Caco-2 (cell line): Measurements from ENCODE around the gene ELMO2. TPM values are rescaled to one million over a fixed set of nuclear protein-coding genes. Genes with fewer than 3 reads are reported as not detected.

Experiments used
- BruUV-seq: library from RNA; stranded (reverse); fragments of 400-500 nt; replicated peaks from 2 replicates; lab custom pipeline; 2021; lab: Mats Ljungman, UMichigan
- CTCF ChIA-PET: fragments of 300-600 bp; sonication (Branson Sonifier 250); formaldehyde crosslinking; loops from one replicate; lab custom pipeline; 2022; ENCODE audit warnings: antibody characterized with exemption; lab: Charles Lee
- POLR2A ChIA-PET: fragments of 300-600 bp; sonication (Branson Sonifier 250); formaldehyde crosslinking; loops from one replicate; lab custom pipeline; 2022; ENCODE audit warnings: antibody characterized with exemption; lab: Charles Lee
- DNase-seq, 2 experiments: peaks; one replicate each; pipeline versions ENCODE4 v3.0.0 to v3.0.0-alpha.2; 2020 to 2022
- H3K27me3 ChIP-seq: replicated peaks from 2 replicates; pipeline ENCODE4 v1.6.0; 2011; ENCODE audit warnings: low read length; ENCODE audit not compliant: control insufficient read depth, insufficient read depth
- H3K36me3 ChIP-seq: 2 replicates; pipeline ENCODE4 v1.5.1; 2011; ENCODE audit warnings: low read length; ENCODE audit not compliant: control insufficient read depth, insufficient read depth
- H3K4me1 ChIP-seq: fragments of 250-450 bp; sonication (Bioruptor Pico); 2 replicates; pipeline ENCODE4 v1.5.1; 2020; ENCODE audit warnings: mild to moderate bottlenecking
- H3K4me3 ChIP-seq: 2 replicates; pipeline ENCODE4 v1.5.1; 2011; ENCODE audit warnings: low read depth, mild to moderate bottlenecking, control low read depth, low read length
- H3K9me3 ChIP-seq: fragments of 250-450 bp; sonication (Bioruptor Pico); 2 replicates; pipeline ENCODE4 v1.5.1; 2020; ENCODE audit warnings: mild to moderate bottlenecking, moderate library complexity
- H3K27ac Mint-ChIP-seq: one replicate; pipeline ENCODE4 v1.8.0; 2022; ENCODE audit warnings: mixed read lengths; ENCODE audit not compliant: unreplicated experiment
- H3K27me3 Mint-ChIP-seq: one replicate; pipeline ENCODE4 v1.8.0; 2022; ENCODE audit warnings: mixed read lengths; ENCODE audit not compliant: insufficient read depth, unreplicated experiment
- H3K36me3 Mint-ChIP-seq: one replicate; pipeline ENCODE4 v1.8.0; 2022; ENCODE audit warnings: mild to moderate bottlenecking, mixed read lengths; ENCODE audit not compliant: insufficient read depth, unreplicated experiment
- H3K4me1 Mint-ChIP-seq: one replicate; pipeline ENCODE4 v1.8.0; 2022; ENCODE audit warnings: low read depth, mixed read lengths; ENCODE audit not compliant: unreplicated experiment
- H3K4me3 Mint-ChIP-seq: one replicate; pipeline ENCODE4 v1.8.0; 2022; ENCODE audit warnings: mild to moderate bottlenecking, moderate library complexity, mixed read lengths; ENCODE audit not compliant: unreplicated experiment
- H3K9me3 Mint-ChIP-seq: one replicate; pipeline ENCODE4 v1.8.0; 2022; ENCODE audit warnings: mixed read lengths; ENCODE audit not compliant: unreplicated experiment
- intact Hi-C: fragments of 100-400 bp; cut with micrococcal nuclease; formaldehyde crosslinking; loops from one replicate; pipeline ENCODE4 v1.10.0; 2022; ENCODE audit not compliant: unreplicated experiment
- total RNA-seq: library from RNA; stranded (reverse); gene quantifications from 2 replicates; pipeline ENCODE4 v1.2.3, GENCODE V29; 2022
- TF ChIP-seq, protein P1 (sequence below), 2 experiments: fragments of 200-600 bp in 1 of 2; IDR thresholded peaks; 1 replicate in 1 of 2; 2 replicates in 1 of 2; pipeline versions ENCODE4 v1.5.1 to v1.8.0; 2011 to 2022; ENCODE audit warnings: antibody characterized with exemption in 1 of 2, control low read depth in 1 of 2, inconsistent platforms in 1 of 2, low read depth in 1 of 2, low read length in 1 of 2, mild to moderate bottlenecking in 1 of 2, moderate library complexity in 1 of 2; ENCODE audit not compliant: insufficient read depth in 1 of 2, severe bottlenecking in 1 of 2, unreplicated experiment in 1 of 2

ELMO2 gene
- total RNA-seq, 1 experiment from 2014 or later = 82.4 TPM

- peaks cover 27% of the 10 kb centered on the region for H3K27me3 Mint-ChIP-seq
- no peak overlapping the region for H3K4me3 ChIP-seq
- intact Hi-C loops = no loop called here
- H3K4me1 Mint-ChIP-seq = no peaks in the 10 kb centered on the region
- 0 out of 2 replicates have a peak, but pooled peaks cover 5% of the 10 kb centered on the region for H3K4me1 ChIP-seq
- no peak overlapping the region for H3K4me3 Mint-ChIP-seq
- no peaks in the 10 kb centered on the region for H3K36me3 Mint-ChIP-seq
- no peak overlapping the region for H3K27ac Mint-ChIP-seq
- ChIA-PET POLR2A (no interaction called here), CTCF (interaction anchor here (1.0 to 1.4 kb wide), 3 partner anchors 9 to 286 kb away, joined by 3 to 5 read pairs (median 4); no protein-coding TSS in a partner anchor)
- H3K27me3 ChIP-seq = no peaks in the 10 kb centered on the region; the same call in 1 of the 2 replicates
- BruUV-seq = no TSS peak
- no peaks in the 10 kb centered on the region for H3K9me3 Mint-ChIP-seq
- DNase-seq = no peak
- no peaks in the 10 kb centered on the region for H3K9me3 ChIP-seq
- H3K36me3 ChIP-seq = no peaks in the 10 kb centered on the region
- TF ChIP-seq, protein P1, sequence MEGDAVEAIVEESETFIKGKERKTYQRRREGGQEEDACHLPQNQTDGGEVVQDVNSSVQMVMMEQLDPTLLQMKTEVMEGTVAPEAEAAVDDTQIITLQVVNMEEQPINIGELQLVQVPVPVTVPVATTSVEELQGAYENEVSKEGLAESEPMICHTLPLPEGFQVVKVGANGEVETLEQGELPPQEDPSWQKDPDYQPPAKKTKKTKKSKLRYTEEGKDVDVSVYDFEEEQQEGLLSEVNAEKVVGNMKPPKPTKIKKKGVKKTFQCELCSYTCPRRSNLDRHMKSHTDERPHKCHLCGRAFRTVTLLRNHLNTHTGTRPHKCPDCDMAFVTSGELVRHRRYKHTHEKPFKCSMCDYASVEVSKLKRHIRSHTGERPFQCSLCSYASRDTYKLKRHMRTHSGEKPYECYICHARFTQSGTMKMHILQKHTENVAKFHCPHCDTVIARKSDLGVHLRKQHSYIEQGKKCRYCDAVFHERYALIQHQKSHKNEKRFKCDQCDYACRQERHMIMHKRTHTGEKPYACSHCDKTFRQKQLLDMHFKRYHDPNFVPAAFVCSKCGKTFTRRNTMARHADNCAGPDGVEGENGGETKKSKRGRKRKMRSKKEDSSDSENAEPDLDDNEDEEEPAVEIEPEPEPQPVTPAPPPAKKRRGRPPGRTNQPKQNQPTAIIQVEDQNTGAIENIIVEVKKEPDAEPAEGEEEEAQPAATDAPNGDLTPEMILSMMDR (IDR thresholded peaks at IDR 0.05; ENCODE audit: insufficient read depth in 1 of 2, low read depth in 1 of 2, low read length in 1 of 2, severe bottlenecking in 1 of 2, unreplicated experiment in 1 of 2) = no peak
These were observed 8.2 kb upstream of the ELMO2 start for GRCh38 chr20:46414608-46415007.

- H3K36me3 ChIP-seq = no peaks in the 10 kb centered on the region
- Mint-ChIP-seq H3K4me3 (no peak overlapping the region), H3K9me3 (no peaks in the 10 kb centered on the region), H3K36me3 (peaks cover 2% of the 10 kb centered on the region), H3K4me1 (no peaks in the 10 kb centered on the region), H3K27ac (no peak overlapping the region), H3K27me3 (peaks cover 18% of the 10 kb centered on the region)
- BruUV-seq = no TSS peak
- no peak overlapping the region for H3K4me3 ChIP-seq
- H3K9me3 ChIP-seq = no peaks in the 10 kb centered on the region
- CTCF ChIA-PET = interaction anchor here (1.0 to 1.8 kb wide), 3 partner anchors 27 to 105 kb away, joined by 3 to 8 read pairs (median 5); no protein-coding TSS in a partner anchor
- TF ChIP-seq, protein P1 (IDR thresholded peaks at IDR 0.05; ENCODE audit: insufficient read depth in 1 of 2, low read depth in 1 of 2, low read length in 1 of 2, severe bottlenecking in 1 of 2, unreplicated experiment in 1 of 2) = no peak
- no peak for DNase-seq
- peaks cover 14% of the 10 kb centered on the region; the same call in 1 of the 2 replicates for H3K4me1 ChIP-seq
- intact Hi-C loops = loop anchor here (1.0 kb wide), 2 partner anchors 104 to 279 kb away; no protein-coding TSS in a partner anchor
- H3K27me3 ChIP-seq = no peaks in the 10 kb centered on the region; the same call in 1 of the 2 replicates
- POLR2A ChIA-PET = no interaction called here
These were observed 5.2 kb upstream of the ELMO2 start for GRCh38 chr20:46411637-46412036.

DNA sequence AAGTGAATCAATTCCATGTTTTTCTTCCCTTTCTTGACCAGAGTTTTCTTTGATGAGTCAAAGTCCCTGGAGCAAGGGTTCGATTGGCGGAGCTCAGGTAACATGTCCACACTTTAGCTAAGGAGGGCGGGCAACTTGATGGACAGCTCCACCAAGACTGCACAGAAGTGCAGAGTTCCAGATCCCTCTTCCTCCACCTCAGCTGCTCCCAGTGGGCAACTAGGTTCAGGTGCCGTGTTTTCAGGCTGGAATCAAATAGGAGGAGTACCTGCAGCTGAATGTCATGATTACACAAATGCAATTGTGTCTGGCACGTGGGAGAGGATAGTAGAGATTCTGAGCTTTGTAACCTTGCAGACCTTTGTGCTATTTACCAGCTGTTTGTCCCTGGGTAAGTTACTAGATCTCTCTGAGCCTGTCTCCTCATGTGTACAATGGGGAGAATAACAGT lies 1.9 kb upstream of the ELMO2 start:
- CTCF ChIA-PET = interaction anchor here (0.5 to 0.8 kb wide), 2 partner anchors 41 to 101 kb away, joined by 3 read pairs; no protein-coding TSS in a partner anchor

More for the DNA sequence above, 1.9 kb upstream of the ELMO2 start:
- Mint-ChIP-seq H3K27me3 (peaks cover 6% of the 10 kb centered on the region), H3K4me3 (no peak overlapping the region), H3K9me3 (no peaks in the 10 kb centered on the region), H3K36me3 (peaks cover 7% of the 10 kb centered on the region), H3K27ac (no peak overlapping the region), H3K4me1 (peaks cover 8% of the 10 kb centered on the region)
- TSS peak; percentile 27 for BruUV-seq
- POLR2A ChIA-PET = no interaction called here
- Histone ChIP-seq H3K4me3 (no peak overlapping the region), H3K27me3 (no peaks in the 10 kb centered on the region), H3K36me3 (no peaks in the 10 kb centered on the region), H3K9me3 (no peaks in the 10 kb centered on the region), H3K4me1 (peaks cover 23% of the 10 kb centered on the region)
- TF ChIP-seq, protein P1 (IDR thresholded peaks at IDR 0.05; ENCODE audit: insufficient read depth in 1 of 2, low read depth in 1 of 2, low read length in 1 of 2, severe bottlenecking in 1 of 2, unreplicated experiment in 1 of 2) = no peak
- DNase-seq = no peak
- intact Hi-C loops = no loop called here
